NCI-H2227 (cell line): ENCODE measurements around the gene SLC10A7.

Experiments used
- DNase-seq: peaks from one replicate; lab custom pipeline; 2025; ENCODE audit not compliant: unreplicated experiment; lab: John Stamatoyannopoulos, UW

Gene SLC10A7

DNA sequence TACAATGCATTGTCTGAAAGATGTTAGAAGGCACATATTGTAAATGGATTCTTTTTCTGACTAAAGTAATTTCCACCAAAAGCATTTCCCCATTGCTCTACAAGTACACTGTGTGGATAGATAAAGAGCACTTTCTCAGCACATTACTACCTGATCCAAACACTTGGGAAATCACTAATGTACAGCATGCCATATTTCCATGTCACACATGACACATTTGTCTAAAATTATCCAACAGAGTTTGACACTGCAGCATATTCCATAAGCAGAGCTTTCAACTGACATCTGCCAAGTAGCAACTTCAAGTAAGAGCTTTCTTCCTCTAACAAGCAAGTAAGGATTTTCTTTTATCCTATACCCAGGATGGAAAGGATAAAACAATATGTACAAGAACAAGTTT lies 257.9 kb downstream of the SLC10A7 start:
- no peak for DNase-seq

DNA sequence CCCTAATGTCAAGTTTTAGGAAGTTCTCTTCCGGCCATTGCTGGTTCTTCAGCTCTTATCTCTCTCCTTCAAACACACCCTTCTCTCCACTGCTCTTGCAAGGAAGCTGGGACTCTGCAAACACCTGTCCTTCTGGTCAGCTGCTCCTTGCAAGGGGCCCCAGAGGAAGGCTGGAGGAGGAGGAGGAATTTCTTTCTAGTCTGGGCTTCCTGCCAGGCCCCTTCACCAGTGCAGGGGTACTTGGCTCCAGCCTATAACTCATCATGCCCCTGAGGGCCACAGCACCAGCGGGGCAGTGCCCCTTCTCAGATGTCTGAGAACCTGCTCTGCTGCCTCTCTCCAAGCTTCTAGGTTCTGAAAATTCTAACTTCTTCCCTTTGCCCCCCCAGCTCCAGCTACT lies 260.7 kb downstream of the SLC10A7 start:
- no peak for DNase-seq

DNA sequence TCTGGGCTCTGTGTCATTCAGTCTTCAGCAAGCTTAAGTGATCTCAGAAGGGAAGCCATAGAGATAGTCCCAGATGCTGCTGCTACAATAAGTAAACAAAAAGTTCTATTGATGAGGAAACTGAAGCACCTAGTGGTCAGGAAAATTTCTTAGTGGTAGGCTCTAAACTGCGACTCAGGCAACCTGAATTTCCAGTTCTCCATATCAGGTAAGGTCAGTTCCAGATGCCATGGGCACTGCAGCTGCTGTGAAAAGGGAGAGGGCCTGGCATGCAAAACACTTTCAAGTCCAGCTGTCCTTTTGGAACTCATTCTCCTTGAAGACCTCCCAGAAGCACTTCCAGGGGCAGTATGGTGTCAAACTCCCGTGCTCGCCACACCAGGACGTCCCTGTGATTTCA lies 261.2 kb downstream of the SLC10A7 start:
- no peak for DNase-seq

DNA sequence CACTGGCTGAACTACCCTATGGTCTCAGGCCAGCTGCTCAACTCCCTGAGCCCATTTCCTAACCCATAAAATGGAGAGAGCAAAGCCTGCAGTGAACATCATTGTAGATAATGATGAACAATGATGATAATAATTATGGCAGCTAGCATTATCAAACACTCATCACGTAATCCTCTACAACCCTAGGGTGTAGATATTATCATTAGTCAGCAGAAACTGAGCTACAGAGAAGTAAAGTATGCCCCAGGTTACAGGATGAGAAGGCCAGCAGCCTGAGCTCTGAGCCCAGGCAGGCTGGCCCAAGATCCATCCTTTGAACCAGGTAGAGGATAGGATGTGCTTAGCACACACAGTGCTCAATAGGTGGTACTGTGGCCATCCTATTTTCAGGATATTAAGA lies 264.2 kb downstream of the SLC10A7 start:
- no peak for DNase-seq

DNA sequence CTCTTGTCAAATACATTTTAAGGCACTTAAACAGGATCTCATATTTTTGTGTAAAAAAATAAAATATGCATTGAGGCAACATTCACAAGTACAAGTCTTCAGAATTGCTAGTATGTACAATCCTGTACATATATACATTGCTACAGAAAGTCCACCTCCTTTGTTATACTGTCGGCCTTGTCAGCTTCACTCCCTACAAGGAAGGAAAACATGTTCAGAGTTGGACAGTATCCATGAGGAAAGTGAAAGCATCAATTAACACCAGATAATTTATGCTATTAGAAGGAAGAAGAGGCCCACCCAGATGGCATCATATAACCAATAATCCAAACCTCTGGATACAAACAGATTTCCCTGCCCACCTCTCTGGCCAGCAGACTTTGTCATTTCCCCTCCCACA lies 265.4 kb downstream of the SLC10A7 start:
- no peak for DNase-seq

DNA sequence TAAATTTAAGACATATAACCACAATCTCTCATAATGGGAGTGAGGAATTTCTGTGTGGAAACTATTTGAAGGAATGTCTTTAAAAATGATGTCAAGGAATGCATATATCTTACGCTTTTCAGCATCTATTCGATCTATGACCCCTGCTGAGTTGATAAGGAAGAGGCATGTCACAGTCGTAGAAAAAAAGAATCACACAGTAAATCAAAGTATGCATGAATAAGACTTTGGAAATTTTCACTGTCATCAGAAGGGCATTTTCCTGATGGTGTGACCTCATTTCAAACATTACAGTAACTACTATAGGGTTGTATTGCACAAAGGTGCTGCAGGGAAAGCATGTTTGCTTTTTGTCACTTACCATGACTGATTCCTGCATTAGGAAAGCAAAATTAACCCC lies 265.9 kb downstream of the SLC10A7 start:
- DNase-seq = no peak

DNA sequence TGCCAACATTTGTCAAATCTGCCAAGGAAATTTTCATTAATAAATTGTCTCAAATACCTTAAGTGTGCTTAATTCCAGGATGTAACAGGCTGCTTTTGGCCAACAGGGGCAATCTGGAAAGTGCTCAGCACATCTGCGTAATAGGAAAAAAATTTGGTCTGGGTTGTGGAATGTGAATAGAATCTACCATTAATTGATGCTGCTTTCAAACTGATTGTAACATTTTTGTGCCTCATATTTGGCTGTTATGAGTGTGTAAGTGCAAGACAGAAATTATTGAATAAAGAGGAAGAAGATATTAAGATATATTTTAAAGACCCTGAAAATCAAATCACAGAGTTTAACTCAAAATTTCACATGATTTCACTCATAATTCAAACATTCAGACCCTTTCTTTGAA lies 266.3 kb downstream of the SLC10A7 start:
- no peak for DNase-seq

DNA sequence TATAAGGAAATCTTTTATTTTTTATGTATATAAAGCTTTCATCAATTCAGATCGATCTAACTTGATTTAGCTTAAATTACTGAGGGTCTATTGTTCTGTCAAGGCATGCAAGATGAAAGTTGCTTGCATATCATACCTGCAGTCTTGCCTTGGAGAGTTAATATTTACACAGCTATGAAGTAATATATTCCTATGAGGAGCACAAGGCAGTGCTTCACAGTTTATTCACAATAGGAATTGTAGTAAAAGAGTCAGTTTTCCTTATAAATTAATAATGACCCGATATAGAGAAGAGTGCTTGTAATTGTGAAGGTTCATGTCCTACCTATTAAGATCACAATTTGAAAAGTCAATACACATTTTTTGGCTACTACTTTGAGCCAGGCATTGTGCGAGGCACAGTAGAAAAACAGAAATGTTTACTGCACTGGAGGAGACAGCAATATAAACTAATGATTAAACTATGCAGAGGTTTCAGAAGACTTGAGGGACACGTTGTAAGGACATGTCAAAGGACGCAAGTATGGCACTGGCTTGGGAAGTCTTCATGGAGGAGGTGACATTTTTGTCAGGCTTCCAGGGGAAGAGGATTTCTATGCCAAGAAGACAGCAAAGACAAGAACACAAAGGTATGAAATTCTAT lies 268.6 kb downstream of the SLC10A7 start:
- DNase-seq = no peak

DNA sequence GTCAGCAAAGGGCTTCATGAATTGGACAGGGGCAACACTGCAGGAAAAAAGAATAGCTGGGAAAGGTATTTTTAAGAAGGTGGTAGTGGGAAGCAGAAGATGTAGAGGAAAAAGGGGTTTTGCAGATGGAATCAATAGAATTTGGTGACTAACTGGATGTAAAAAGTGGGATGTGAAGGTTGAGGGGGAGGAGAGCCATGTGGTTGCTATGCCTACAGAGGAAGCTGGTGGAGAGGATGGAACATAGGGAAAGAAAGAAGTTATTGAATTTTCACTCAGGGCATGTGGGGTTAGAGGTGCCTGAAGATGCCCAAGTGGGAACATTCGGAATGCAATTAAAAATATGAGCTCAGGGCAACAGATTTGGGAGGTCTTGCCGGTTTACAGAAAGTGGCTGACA lies 274.4 kb downstream of the SLC10A7 start:
- no peak for DNase-seq

DNA sequence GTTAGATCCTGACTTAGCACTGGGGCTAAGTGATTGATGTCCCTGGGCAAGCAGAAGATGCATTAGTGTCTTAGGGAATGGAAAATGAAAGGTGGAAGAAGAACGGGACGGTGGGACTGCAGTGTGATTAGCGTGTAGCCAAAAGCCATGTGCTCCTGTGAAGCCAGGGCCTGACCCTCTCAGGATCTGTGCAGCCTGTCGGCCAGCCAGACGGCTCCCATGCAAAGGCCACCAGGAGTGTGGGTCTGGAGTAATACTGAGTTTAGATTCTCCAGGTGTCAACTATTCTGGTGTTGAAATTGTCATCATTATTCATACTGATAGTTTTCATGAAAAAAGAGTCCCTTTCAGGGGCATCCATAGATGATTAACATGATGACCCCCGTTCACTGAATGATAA lies 275.4 kb downstream of the SLC10A7 start:
- no peak for DNase-seq

DNA sequence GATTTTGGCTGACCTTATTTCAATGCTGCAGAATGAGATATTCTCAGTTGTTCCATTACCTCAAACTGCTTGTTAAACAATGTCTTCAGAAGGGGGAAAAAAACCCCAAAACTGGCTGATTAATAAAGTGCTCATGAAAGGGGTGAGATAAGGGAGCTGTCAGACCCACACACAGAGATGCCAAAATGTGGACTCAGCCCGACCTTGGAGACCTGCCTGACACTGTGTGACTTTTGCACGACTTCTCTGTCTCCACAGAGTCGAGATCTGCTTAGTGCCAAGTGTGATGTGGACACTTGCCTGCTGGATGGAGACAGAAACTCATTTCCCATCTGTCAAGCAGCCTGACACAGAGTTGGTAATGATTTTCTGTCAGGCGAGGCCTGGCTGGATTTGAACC lies 275.9 kb downstream of the SLC10A7 start:
- DNase-seq = no peak

DNA sequence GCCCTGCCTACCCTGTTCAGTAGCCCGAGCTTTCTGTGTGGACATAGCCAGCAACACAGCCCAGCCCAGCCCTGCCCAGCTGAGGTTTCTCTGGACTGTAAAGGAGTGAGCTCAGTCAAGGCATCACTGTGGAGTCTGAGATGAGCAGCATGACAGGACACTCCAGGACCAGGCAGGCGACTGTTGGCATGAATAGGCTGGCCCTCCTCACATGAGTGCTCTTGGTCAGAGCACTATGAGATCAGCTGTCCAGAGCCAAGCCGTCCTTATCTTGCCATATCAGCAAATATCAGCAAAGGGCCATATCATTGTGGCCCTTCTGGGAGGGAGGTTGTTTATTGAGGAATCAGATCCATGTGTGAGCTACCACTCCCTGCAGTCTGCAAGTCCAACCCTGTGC lies 276.5 kb downstream of the SLC10A7 start:
- DNase-seq = no peak

DNA sequence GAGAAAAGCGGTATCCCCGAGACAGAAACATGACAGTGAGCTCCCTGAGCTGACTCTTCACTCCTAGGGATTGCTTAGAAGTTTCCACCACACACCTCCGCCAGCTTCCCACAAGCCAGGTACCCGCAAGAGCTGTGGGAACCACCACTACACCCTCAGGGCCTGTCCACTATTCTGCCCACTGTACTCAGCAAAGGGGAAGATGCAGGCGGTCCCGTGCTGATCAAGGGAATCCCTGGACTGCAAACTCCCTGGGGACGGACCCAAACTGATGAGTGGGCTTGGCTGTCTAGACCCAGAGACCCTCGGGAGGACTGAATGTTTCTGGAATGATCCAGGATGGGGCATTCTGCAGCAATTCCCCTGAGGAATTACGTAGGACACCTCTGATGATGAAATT lies 277.2 kb downstream of the SLC10A7 start:
- no peak for DNase-seq

DNA sequence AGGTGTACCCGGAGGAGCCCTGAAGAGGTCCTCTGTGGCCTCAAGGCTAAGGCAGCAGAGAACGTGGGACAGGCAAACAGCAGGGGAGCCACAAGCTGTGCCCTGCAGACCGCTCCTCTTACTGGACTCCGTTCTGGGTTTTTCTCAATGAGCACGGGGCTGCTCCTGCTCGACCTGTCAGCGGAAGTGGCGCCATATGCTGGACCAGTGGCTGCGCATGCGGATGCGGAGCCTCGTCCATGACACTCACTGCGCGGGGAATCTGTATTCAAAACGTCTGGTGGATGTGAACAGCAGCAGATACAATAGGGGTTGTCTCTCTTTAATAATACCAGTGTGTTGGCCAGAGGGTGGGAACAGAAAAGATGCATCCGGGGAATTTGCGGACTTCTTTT lies 277.9 kb downstream of the SLC10A7 start:
- DNase-seq = no peak

DNA sequence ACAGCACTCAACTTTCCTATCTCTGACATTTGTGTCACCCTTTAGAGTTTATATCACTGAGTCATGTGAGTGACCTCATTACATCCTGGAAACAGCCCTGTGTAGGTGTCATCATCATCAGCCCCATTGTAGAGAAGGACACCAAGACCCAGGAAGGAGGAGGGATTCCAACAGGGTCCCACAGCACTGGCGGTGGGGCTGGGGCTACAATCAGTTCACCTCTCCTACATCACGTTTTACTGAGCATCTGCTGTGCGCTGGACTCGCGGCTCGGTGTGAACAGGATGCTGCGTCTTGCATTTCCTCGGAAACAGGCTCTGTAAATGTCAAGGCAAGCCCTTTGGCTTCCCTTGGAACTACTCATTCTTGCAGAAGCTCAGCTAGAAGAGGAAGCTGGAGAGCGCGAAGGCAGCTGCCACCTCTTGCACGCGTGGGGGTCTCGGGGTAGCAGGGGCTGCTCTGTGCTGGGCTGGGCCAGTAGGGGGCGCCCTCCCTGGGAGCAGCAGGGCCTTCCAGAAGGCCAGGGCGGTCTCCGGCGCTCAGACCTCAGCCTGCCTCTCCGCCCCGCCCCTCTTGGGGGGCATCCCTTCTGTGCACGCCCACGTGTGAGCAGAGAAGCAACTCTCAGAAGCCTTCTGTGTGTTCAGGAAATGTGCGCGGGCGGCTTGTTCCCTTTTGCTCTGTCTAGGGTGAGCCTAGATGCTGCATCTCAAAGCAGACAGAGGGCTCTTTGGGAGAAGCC lies 278.4 kb downstream of the SLC10A7 start:
- no peak for DNase-seq

DNA sequence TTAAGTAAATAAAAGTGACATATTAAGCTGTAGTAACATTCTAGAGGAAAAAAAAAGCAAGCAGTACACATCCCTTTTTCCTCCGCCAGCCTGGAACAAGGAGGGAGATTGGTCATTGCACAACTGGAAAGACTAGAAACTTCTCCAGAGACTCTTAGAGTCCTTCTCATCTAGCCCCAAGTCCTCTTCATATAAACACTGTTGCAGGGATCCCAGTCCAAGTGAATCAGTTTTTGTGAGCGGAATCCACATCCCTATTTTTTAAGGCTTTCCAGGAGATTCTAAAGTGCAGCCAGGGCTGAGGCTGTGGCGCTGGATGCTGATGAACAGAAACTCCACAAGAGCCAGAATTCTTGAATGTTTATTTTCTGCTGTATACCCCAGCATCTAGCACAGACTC lies 283.6 kb downstream of the SLC10A7 start:
- DNase-seq = no peak

DNA sequence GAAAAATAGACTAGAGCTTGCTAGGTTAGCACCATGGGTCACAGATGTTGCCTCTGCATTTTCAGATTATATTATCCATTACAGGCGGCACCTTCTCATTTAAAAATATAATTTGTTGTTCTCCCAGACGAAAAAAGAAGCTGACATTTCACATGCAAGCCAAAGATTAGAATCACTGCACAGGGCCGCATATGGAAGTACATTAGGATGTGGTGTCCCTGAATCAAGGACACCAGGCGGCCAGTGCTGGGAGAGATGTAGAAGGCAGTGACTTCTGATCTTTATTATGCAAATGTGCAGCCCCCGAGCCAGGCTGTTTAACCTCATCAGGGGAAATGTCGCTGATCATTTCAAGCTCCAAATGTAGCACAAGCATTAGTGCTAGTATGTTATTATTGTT lies 284.6 kb downstream of the SLC10A7 start:
- no peak for DNase-seq

DNA sequence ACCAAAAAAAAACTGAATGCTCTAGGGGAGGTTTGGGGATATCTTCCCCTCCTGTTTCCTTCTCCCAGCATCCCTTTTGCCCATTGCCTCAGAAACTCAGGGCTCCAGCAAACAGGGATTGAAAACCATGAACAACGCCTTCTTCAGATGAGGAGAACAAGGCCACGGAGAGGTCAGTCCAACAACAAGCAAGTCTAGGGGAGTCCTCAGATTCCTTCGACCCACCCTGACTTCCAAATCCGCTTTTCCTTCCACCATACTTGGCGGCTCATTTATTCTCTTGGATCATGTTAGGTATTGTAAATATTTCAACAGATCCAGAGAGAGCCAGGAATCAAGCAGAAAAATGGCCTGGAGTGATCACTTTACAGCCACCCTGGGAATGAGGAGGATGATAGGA lies 285.5 kb downstream of the SLC10A7 start:
- no peak for DNase-seq

DNA sequence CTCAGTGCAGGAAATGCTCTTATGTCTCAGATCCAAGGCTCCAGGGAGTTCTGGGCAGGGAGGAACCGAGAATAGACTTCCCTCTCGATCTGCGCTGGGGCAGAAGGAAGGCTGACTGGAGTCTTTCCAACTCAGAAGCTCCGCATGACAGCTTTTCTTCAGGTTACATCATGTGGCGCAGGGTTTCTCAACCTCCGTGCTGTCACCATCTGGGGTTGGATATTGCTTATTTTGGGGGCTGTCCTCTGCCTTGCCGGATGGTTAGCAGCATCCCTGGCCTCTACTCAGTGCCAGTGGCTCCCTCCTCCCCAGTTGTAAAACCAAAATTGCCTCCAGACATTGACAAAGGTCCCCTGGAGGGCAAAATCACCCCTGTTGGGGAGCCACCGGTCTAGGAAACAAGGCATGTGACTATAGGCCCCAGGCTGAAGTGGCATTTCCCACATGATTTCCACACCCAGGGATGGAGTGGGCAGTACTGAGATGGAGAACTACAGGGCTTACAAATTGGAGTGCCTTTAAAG lies 286.0 kb downstream of the SLC10A7 start:
- DNase-seq = no peak

DNA sequence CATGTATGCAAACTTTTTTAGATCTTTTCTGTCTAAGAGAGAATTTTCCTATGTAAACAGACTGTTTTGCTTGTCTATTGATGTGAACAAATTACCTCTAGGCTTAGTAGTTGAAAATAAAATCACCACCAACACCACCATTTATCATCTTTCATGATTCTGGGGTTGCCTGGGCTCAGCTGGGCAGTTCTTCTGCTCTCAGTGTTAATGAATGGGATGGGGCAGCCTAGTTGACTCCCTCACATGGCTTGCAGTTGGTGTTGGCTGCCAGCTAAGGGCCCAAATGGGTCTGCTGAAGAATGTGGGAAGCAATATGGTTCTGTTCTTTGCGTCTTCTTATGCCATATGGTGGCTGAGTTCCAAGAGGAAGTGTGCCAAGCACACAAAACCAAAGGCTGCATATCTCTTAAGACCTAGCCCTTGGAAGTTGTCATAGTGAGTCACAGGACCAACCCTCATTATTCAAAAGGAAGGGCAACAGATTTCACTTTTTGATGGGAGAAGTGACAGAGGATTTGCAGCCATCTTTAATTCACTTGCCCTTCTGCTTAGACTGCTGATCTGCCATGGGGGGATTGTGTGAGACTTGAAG lies 289.5 kb downstream of the SLC10A7 start:
- no peak for DNase-seq

DNA sequence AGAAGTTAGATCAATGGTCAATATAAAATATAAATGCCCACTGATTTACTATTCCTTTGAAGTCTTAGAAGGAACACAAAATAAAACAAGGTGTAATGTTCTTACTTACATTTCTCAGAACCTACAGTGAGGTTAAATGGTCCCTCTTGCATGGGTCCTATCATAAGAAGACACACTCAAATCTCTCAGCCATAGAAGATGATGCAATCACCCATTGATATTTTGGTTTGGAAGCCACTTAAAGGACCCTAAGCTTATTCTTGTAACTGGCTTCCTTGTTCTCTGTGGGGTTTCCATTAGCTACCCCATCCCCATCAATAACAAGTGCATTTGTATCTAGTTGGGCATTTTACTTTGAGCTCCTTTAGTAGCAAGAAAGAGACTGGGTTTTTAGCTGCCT lies 292.3 kb downstream of the SLC10A7 start:
- no peak for DNase-seq

DNA sequence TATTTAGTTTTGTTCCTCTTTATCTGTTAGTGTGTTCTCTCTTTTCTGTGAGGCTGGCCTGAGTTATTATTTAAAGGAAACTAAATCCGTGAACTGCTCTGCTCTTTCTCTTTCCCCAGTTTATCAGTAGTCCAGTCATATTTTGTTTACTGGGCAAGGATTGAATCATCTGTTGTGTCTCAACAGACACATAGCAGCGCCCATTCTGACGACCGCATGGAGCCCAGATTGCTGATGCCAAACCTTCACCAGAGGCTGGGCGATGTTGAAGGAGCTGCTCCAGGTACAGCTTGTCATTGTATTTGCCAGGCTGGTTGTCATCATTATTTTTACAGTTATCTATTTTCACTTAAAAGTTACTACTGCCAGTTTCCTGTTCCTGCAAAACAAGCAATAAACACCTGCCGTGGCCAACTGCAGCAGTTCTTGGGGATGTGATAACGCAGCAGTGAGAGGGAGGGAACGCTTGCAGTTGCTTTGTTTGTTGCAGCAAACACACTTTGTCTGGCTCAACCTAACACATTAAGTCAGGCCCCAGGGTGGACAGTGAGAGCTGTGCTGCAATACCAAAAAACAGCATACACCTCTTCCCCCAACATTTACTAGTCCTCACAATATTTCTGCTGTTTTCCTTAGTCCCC lies 297.3 kb downstream of the SLC10A7 start:
- DNase-seq = no peak
